ENCODE measurements around the gene IGLL1. TPM values are rescaled to one million over a fixed set of nuclear protein-coding genes. Genes with fewer than 3 reads are reported as not detected.
A peak's percentile ranks its signal among the peaks of the same experiment; 100 is the strongest.
"Not testable (repeated sequence)": the region's sequence is repeated elsewhere in the genome, so short reads cannot be mapped to it uniquely, and the experiment has no call there.

Gene IGLL1
- total RNA-seq (10 to 100 TPM in 1 of 2 donors, not detected in 1; 17.4 TPM), polyA plus RNA-seq (not detected)

DNA sequence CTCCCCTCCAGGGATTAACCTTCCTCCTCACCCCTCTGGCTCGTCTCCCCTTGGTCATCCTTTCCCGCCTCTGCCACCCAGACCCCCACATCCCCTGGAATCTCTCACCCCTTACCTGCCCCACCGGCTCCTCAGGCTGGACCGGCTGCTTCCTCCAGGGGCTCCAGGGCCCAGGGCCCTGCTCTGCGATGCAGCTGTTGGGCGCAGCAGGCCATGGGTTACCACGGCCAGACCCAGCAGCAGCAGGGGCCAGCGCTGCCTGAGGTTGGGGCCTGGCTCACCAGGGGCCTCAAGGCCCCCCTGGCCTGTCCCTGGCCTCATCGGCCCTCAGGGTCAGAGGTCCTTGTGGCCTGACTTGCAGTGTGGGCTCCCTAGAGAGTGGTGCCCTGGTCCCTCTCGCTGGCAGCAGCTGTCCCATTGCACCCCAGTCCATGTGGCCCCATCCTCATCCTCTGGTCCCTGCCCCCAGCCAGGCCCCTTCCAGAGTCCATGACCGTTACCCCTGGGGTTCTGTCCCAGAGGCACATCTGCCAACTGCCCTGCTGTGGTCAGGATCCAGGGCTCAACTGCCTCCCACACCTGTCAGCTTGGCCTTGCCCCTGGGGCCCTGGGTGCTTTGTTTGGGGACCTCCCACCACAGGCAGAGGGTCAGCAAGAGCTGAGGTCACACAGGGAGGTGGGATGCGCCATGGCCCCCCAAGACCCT lies at the start of gene IGLL1:
Gene IGLL1 (minus strand): TSS at position 421 of the 706 bp plus-strand sequence. CDS start 100 bp downstream, at position 321.
- Histone ChIP-seq H3K27ac (ENCODE audit: low read depth in 1 of 2, low read length in 2 of 2) (no peak within 1 kb of the TSS), H3K36me3 (ENCODE audit: control insufficient read depth in 4 of 4, insufficient read depth in 3 of 4, low read depth in 1 of 4, low read length in 3 of 4) (no peaks in the 10 kb centered on the region), H3K9ac (ENCODE audit: low read depth in 1 of 2, low read length in 2 of 2) (no peak within 1 kb of the TSS), H3K4me1 (ENCODE audit: control insufficient read depth in 4 of 4, insufficient read depth in 4 of 4, low read length in 3 of 4) (no peaks in the 10 kb centered on the region), H3K27me3 (ENCODE audit: control insufficient read depth in 4 of 4, insufficient read depth in 4 of 4, low read length in 3 of 4) (no peaks in the 10 kb centered on the region), H3K4me3 (ENCODE audit: low read depth in 1 of 3, low read length in 3 of 3) (no peak within 1 kb of the TSS), H3K9me3 (ENCODE audit: control insufficient read depth in 4 of 4, low read length in 3 of 4) (no peaks in the 10 kb centered on the region)
- 81% methylated on average over 12 of the region's 12 CpGs for WGBS
- TF ChIP-seq JUND (IDR thresholded peaks at IDR 0.05) (no peak), FOXA1 (IDR thresholded peaks at IDR 0.05) (no peak)
- DNase-seq (ENCODE audit: low spot score) = no peak

DNA sequence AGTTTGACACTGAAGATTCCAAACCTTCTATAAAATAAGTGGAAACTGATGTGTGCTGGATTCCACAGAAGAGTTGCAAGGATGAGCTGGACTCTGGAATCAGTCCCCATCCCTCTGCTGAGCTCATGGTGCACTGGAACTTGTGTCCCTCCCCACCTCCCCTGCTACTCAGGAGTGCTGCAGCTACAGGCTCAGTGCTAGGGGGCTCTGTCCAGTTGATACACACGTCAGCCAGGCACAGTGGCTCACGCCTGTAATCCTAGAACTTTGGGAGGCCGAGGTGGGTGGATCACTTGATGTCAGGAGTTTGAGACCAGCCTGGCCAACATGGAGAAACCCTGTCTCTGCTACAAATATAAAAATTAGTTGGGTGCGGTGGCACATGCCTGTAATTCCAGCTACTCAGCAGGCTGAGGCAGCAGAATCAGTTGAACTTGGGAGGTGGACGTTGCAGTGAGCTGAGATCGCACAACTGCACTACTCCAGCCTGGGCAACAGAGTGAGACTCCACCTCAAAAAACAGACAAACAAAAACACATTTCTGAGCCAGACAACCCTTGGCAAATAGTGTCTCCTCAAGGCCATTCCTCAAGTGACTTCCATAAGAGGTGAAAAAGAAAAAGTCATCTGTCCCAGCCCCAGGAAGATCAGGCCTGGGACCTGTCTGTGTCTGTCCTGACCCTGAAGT lies 48.1 kb upstream of the IGLL1 start:
- H3K36me3 ChIP-seq (ENCODE audit: control insufficient read depth in 4 of 4, insufficient read depth in 3 of 4, low read depth in 1 of 4, low read length in 3 of 4); H3K4me1 ChIP-seq (ENCODE audit: control insufficient read depth in 4 of 4, insufficient read depth in 4 of 4, low read length in 3 of 4); DNase-seq (ENCODE audit: low spot score); H3K27ac ChIP-seq (ENCODE audit: low read depth in 1 of 2, low read length in 2 of 2); H3K9me3 ChIP-seq (ENCODE audit: control insufficient read depth in 4 of 4, low read length in 3 of 4); H3K4me3 ChIP-seq (ENCODE audit: low read depth in 1 of 3, low read length in 3 of 3); H3K9ac ChIP-seq (ENCODE audit: low read depth in 1 of 2, low read length in 2 of 2); H3K27me3 ChIP-seq (ENCODE audit: control insufficient read depth in 4 of 4, insufficient read depth in 4 of 4, low read length in 3 of 4): not testable (repeated sequence)
- WGBS = 78% methylated on average over 6 of the region's 6 CpGs

DNA sequence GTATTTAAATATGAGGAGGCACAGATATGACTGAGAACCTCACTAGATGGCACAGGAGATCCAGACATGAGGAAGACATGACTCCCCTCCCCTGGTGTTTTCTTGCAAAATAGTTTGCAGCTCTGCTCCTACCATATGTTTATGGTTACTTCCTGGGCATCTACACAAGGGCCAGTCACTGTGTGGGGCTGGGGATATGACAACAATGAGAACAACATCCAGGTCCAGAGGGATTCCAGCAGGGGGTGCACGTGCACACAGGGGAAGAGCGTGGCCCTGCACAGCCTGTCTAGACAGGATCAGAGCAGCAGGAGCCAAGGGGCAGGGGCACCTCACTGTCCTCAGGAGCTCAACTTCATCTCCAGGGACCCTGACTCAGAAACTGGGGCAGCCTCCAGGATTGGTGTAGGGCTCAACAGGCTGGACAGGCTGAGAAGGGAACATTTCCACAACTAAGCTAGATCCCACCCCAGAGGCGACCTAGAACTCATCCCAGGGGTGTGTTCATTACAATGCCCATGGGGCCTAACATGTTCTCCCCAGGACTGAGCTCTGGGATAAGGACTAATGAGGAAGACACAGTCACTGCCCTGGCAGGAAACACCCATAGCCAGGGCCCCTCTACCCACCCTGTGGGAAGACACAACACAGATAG lies 47.4 kb upstream of the IGLL1 start:
- TF ChIP-seq, protein P1, sequence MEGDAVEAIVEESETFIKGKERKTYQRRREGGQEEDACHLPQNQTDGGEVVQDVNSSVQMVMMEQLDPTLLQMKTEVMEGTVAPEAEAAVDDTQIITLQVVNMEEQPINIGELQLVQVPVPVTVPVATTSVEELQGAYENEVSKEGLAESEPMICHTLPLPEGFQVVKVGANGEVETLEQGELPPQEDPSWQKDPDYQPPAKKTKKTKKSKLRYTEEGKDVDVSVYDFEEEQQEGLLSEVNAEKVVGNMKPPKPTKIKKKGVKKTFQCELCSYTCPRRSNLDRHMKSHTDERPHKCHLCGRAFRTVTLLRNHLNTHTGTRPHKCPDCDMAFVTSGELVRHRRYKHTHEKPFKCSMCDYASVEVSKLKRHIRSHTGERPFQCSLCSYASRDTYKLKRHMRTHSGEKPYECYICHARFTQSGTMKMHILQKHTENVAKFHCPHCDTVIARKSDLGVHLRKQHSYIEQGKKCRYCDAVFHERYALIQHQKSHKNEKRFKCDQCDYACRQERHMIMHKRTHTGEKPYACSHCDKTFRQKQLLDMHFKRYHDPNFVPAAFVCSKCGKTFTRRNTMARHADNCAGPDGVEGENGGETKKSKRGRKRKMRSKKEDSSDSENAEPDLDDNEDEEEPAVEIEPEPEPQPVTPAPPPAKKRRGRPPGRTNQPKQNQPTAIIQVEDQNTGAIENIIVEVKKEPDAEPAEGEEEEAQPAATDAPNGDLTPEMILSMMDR (IDR thresholded peaks at IDR 0.05; ENCODE audit: low read depth, low read length, missing input control) = peak; percentile 35
- peak; percentile 52 to 78 for TF ChIP-seq RAD21 (IDR thresholded peaks at IDR 0.05)
- DNase-seq (ENCODE audit: low spot score) = peak; percentile 71
- H3K4me3 ChIP-seq (ENCODE audit: low read depth in 1 of 3, low read length in 3 of 3); H3K4me1 ChIP-seq (ENCODE audit: control insufficient read depth in 4 of 4, insufficient read depth in 4 of 4, low read length in 3 of 4); H3K9ac ChIP-seq (ENCODE audit: low read depth in 1 of 2, low read length in 2 of 2); H3K27ac ChIP-seq (ENCODE audit: low read depth in 1 of 2, low read length in 2 of 2); H3K27me3 ChIP-seq (ENCODE audit: control insufficient read depth in 4 of 4, insufficient read depth in 4 of 4, low read length in 3 of 4); H3K9me3 ChIP-seq (ENCODE audit: control insufficient read depth in 4 of 4, low read length in 3 of 4); H3K36me3 ChIP-seq (ENCODE audit: control insufficient read depth in 4 of 4, insufficient read depth in 3 of 4, low read depth in 1 of 4, low read length in 3 of 4): not testable (repeated sequence)
- WGBS = 66% methylated on average over 3 of the region's 3 CpGs

DNA sequence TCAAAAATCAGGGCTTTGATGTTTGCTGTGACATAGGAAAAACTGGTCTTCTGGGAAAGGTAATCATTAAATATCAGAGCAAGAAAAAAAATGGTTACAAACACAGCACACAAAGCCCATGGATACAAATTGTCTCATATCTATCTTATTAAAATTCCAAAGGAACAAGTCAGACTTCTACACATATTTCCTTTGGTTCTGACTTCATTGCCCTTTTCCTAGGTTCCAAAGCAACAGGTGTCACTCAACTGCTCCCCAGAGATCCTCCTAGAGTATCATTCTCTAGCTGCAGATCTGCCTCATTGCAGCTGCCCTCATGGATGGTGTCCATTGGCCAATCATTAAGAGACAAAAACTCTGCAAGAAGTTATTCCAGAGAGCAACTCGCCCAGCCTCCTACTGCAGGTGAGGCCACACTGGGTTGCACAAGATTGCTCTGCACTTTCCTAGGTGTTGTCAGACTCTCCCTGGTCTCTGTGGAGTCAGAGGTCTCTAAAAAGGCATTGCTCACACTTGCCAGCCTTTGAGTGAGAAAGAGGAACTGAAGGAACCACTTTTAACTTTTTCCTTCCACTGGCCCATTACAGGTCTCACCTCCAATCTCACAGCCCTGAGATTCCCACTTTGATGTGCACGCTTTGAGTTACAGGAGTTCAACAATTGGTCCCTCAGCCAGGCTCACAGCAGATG lies 46.3 kb upstream of the IGLL1 start:
- Histone ChIP-seq H3K36me3 (ENCODE audit: control insufficient read depth in 4 of 4, insufficient read depth in 3 of 4, low read depth in 1 of 4, low read length in 3 of 4) (no peaks in the 10 kb centered on the region), H3K27me3 (ENCODE audit: control insufficient read depth in 4 of 4, insufficient read depth in 4 of 4, low read length in 3 of 4) (no peaks in the 10 kb centered on the region), H3K9me3 (ENCODE audit: control insufficient read depth in 4 of 4, low read length in 3 of 4) (no peaks in the 10 kb centered on the region), H3K27ac (ENCODE audit: low read depth in 1 of 2, low read length in 2 of 2) (no peak overlapping the region), H3K9ac (ENCODE audit: low read depth in 1 of 2, low read length in 2 of 2) (no peak overlapping the region), H3K4me1 (ENCODE audit: control insufficient read depth in 4 of 4, insufficient read depth in 4 of 4, low read length in 3 of 4) (no peaks in the 10 kb centered on the region), H3K4me3 (ENCODE audit: low read depth in 1 of 3, low read length in 3 of 3) (no peak overlapping the region)
- DNase-seq (ENCODE audit: low spot score) = no peak
- WGBS = 89% methylated on average over 2 of the region's 2 CpGs
- TF ChIP-seq, protein P2, sequence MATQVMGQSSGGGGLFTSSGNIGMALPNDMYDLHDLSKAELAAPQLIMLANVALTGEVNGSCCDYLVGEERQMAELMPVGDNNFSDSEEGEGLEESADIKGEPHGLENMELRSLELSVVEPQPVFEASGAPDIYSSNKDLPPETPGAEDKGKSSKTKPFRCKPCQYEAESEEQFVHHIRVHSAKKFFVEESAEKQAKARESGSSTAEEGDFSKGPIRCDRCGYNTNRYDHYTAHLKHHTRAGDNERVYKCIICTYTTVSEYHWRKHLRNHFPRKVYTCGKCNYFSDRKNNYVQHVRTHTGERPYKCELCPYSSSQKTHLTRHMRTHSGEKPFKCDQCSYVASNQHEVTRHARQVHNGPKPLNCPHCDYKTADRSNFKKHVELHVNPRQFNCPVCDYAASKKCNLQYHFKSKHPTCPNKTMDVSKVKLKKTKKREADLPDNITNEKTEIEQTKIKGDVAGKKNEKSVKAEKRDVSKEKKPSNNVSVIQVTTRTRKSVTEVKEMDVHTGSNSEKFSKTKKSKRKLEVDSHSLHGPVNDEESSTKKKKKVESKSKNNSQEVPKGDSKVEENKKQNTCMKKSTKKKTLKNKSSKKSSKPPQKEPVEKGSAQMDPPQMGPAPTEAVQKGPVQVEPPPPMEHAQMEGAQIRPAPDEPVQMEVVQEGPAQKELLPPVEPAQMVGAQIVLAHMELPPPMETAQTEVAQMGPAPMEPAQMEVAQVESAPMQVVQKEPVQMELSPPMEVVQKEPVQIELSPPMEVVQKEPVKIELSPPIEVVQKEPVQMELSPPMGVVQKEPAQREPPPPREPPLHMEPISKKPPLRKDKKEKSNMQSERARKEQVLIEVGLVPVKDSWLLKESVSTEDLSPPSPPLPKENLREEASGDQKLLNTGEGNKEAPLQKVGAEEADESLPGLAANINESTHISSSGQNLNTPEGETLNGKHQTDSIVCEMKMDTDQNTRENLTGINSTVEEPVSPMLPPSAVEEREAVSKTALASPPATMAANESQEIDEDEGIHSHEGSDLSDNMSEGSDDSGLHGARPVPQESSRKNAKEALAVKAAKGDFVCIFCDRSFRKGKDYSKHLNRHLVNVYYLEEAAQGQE (IDR thresholded peaks at IDR 0.05) = no peak
- TF ChIP-seq FOXA2 (IDR thresholded peaks at IDR 0.05) = no peak

All from liver (tissue), 9 donors.